GM23248 (cell line): Measurements from ENCODE around the gene SON. TPM values are rescaled to one million over a fixed set of nuclear protein-coding genes. Genes with fewer than 3 reads are reported as not detected.

Experiments
- DNase-seq: peaks from one replicate; pipeline ENCODE4 v3.0.0-alpha.2; 2015
- H2AFZ ChIP-seq: fragments of 200-600 bp; sonication (generic); 2 replicates; pipeline ENCODE4 v1.6.1; 2016; ENCODE audit warnings: antibody characterized with exemption
- H3F3A ChIP-seq: fragments of 200-600 bp; sonication (generic); 2 replicates; pipeline ENCODE4 v1.6.1; 2016; ENCODE audit warnings: mild to moderate bottlenecking, antibody characterized with exemption, mixed run types; ENCODE audit not compliant: insufficient read depth
- H3K27ac ChIP-seq: fragments of 200-600 bp; sonication (generic); 2 replicates; pipeline ENCODE4 v1.5.1; 2016; ENCODE audit warnings: mild to moderate bottlenecking
- H3K27me3 ChIP-seq: fragments of 200-600 bp; sonication (generic); replicated peaks from 2 replicates; pipeline ENCODE4 v1.6.1; 2016; ENCODE audit warnings: mild to moderate bottlenecking; ENCODE audit not compliant: insufficient read depth
- H3K36me3 ChIP-seq: fragments of 200-600 bp; sonication (generic); 2 replicates; pipeline ENCODE4 v1.6.1; 2016; ENCODE audit warnings: low read depth, mild to moderate bottlenecking
- H3K4me1 ChIP-seq: fragments of 200-600 bp; sonication (generic); 2 replicates; pipeline ENCODE4 v1.6.1; 2016; ENCODE audit warnings: mild to moderate bottlenecking; ENCODE audit not compliant: insufficient read depth
- H3K4me2 ChIP-seq: fragments of 200-600 bp; sonication (generic); one replicate; pipeline ENCODE4 v1.6.1; 2016; ENCODE audit warnings: mild to moderate bottlenecking; ENCODE audit not compliant: unreplicated experiment
- H3K4me3 ChIP-seq: fragments of 200-600 bp; sonication (generic); 2 replicates; pipeline ENCODE4 v1.5.1; 2016; ENCODE audit warnings: mild to moderate bottlenecking
- H3K79me2 ChIP-seq: fragments of 200-600 bp; sonication (generic); 2 replicates; pipeline ENCODE4 v1.6.1; 2016; ENCODE audit warnings: mild to moderate bottlenecking; ENCODE audit not compliant: insufficient read depth
- H3K9ac ChIP-seq: fragments of 200-600 bp; sonication (generic); 2 replicates; pipeline ENCODE4 v1.6.1; 2016; ENCODE audit warnings: mild to moderate bottlenecking
- H3K9me2 ChIP-seq: fragments of 200-600 bp; sonication (generic); 2 replicates; pipeline ENCODE4 v1.6.1; 2016; ENCODE audit warnings: mixed run types, mild to moderate bottlenecking, moderate library complexity; ENCODE audit not compliant: insufficient read depth
- H3K9me3 ChIP-seq: fragments of 200-600 bp; sonication (generic); one replicate; pipeline ENCODE4 v1.6.1; 2017; ENCODE audit warnings: low read depth
- H4K20me1 ChIP-seq: fragments of 200-600 bp; sonication (generic); 2 replicates; pipeline ENCODE4 v1.6.0; 2016; ENCODE audit not compliant: insufficient read depth
- EZH2 ChIP-seq: fragments of 200-600 bp; sonication (generic); IDR thresholded peaks from 2 replicates; pipeline ENCODE4 v1.6.1; 2018; ENCODE audit warnings: antibody characterized with exemption, mild to moderate bottlenecking; ENCODE audit not compliant: insufficient read depth, poor library complexity, severe bottlenecking
- EZH2phosphoT487 ChIP-seq: fragments of 200-600 bp; sonication (generic); IDR thresholded peaks from 2 replicates; pipeline ENCODE4 v1.6.1; 2018; ENCODE audit warnings: antibody characterized with exemption, moderate library complexity, mild to moderate bottlenecking, low read depth; ENCODE audit not compliant: insufficient read depth
- WGBS, 2 experiments: methylation state at CpG; one replicate each; pipeline ENCODE4 v1.1.6; 2015 to 2017; ENCODE audit warnings: low lambda C conversion rate in 2 of 2, low coverage in 1 of 2; ENCODE audit errors: missing lambda C conversion rate in 2 of 2; 5-methylcytosine and 5-hydroxymethylcytosine counted together
- in situ Hi-C: fragments of 300-500 bp; cut with MboI; formaldehyde crosslinking; loops from 2 replicates; pipeline ENCODE4 v1.15.0; 2020
- polyA plus RNA-seq: library from polyadenylated mRNA; unstranded; fragments of >200 nt; fragmentation: Nextera tagmentation; extraction: Ambion mirVana; gene quantifications from 2 replicates; pipeline ENCODE4 v1.2.1, GENCODE V29; 2016
- total RNA-seq: library from RNA; depleted of rRNA; stranded (reverse); fragments of >200 nt; shearing (Covaris generic); gene quantifications from 2 replicates; pipeline ENCODE4 v1.2.3, GENCODE V29; 2014

SON gene
- total and polyA plus RNA-seq, 2 experiments from 2014 or later = 106 to 336 TPM

- H3K36me3 ChIP-seq = peaks cover 23% of the 10 kb centered on the region
- H3K79me2 ChIP-seq = peaks cover 90% of the 10 kb centered on the region
- no peaks in the 10 kb centered on the region for H3K9me2 ChIP-seq
- peak overlapping the region; percentile 99 for H3K27ac ChIP-seq
- 63 to 64% methylated on average over 19 of the region's 19 CpGs for WGBS, 2 experiments
- H3K4me1 ChIP-seq = peaks cover 28% of the 10 kb centered on the region
- peak overlapping the region; percentile 80 for H3K4me2 ChIP-seq
- TF ChIP-seq EZH2 = no peak
- no peak for TF ChIP-seq EZH2phosphoT487
- peak; percentile 36 for DNase-seq
- no peaks in the 10 kb centered on the region for H3K9me3 ChIP-seq
- peak overlapping the region; percentile 78 for H2AFZ ChIP-seq
- in situ Hi-C loops = no loop called here
- no peaks in the 10 kb centered on the region for H3K27me3 ChIP-seq
- peaks cover 23% of the 10 kb centered on the region for H4K20me1 ChIP-seq
- H3K9ac ChIP-seq = peak overlapping the region; percentile 97
- peak overlapping the region; percentile 97 for H3K4me3 ChIP-seq
- H3F3A ChIP-seq = peaks cover 15% of the 10 kb centered on the region; the same call in 1 of the 2 replicates
Measured at GRCh38 chr21:33541105-33541711, 1.6 kb upstream of the SON start.

- peak within 1 kb of the TSS; percentile 78 for H2AFZ ChIP-seq
- peak within 1 kb of the TSS; percentile 97 for H3K4me3 ChIP-seq
- TF ChIP-seq EZH2phosphoT487 (no peak), EZH2 (no peak)
- peak; percentile 92 for DNase-seq
- in situ Hi-C loops = no loop called here
- H3K9ac ChIP-seq = peak within 1 kb of the TSS; percentile 97
- H3K4me1 ChIP-seq = peaks cover 30% of the 10 kb centered on the region
- H3K27me3 ChIP-seq = no peaks in the 10 kb centered on the region
- H3K27ac ChIP-seq = peak within 1 kb of the TSS; percentile 99
- H3K79me2 ChIP-seq = peaks cover 90% of the 10 kb centered on the region
- H4K20me1 ChIP-seq = peaks cover 26% of the 10 kb centered on the region
- 1% methylated on average over 54 to 56 of the region's 56 CpGs for WGBS, 2 experiments
- H3K36me3 ChIP-seq = peaks cover 23% of the 10 kb centered on the region
- H3K9me2 ChIP-seq = no peaks in the 10 kb centered on the region
- H3K9me3 ChIP-seq = no peaks in the 10 kb centered on the region
- peak within 1 kb of the TSS; percentile 98 for H3K4me2 ChIP-seq
- H3F3A ChIP-seq = peaks cover 15% of the 10 kb centered on the region; the same call in 1 of the 2 replicates
Measured at GRCh38 chr21:33541756-33542639, 840 bp upstream of the SON start, which contains the start of gene GART. Gene GART (minus strand): TSS chr21:33542117. CDS start chr21:33539315, 2,802 bp downstream.

GRCh38 chr21:33543505-33544129 lies 779 bp downstream of the SON start:
- H3K27ac ChIP-seq = peak overlapping the region; percentile 99
- TF ChIP-seq EZH2phosphoT487 (no peak), EZH2 (no peak)
- H3K79me2 ChIP-seq = peaks cover 90% of the 10 kb centered on the region
- in situ Hi-C loops = no loop called here
- 1% methylated on average over 26 of the region's 26 CpGs for WGBS, 2 experiments
- peak overlapping the region; percentile 97 for H3K4me3 ChIP-seq
- H3K4me1 ChIP-seq = peaks cover 30% of the 10 kb centered on the region
- H3K4me2 ChIP-seq = peak overlapping the region; percentile 98
- H4K20me1 ChIP-seq = peaks cover 30% of the 10 kb centered on the region
- H3K9me2 ChIP-seq = no peaks in the 10 kb centered on the region
- no peaks in the 10 kb centered on the region for H3K27me3 ChIP-seq
- 0 out of 2 replicates have a peak overlapping the region, but pooled peaks have one; percentile 27 for H2AFZ ChIP-seq
- peak; percentile 80 for DNase-seq
- H3K36me3 ChIP-seq = peaks cover 23% of the 10 kb centered on the region
- H3F3A ChIP-seq = peaks cover 15% of the 10 kb centered on the region; the same call in 1 of the 2 replicates
- H3K9me3 ChIP-seq = no peaks in the 10 kb centered on the region
- H3K9ac ChIP-seq = peak overlapping the region; percentile 97

GRCh38 chr21:33544451-33545195 lies 1.8 kb downstream of the SON start:
- peak; percentile 22 for DNase-seq
- TF ChIP-seq EZH2 (no peak), EZH2phosphoT487 (no peak)
- Histone ChIP-seq H3K27me3 (no peaks in the 10 kb centered on the region), H3F3A (peaks cover 15% of the 10 kb centered on the region; the same call in 1 of the 2 replicates), H3K9me3 (no peaks in the 10 kb centered on the region), H3K9ac (peak overlapping the region; percentile 97), H2AFZ (no peak overlapping the region), H3K27ac (peak overlapping the region; percentile 99; the same call in 1 of the 2 replicates), H3K4me2 (peak overlapping the region; percentile 98), H3K9me2 (no peaks in the 10 kb centered on the region), H3K36me3 (peaks cover 32% of the 10 kb centered on the region), H3K4me1 (peaks cover 30% of the 10 kb centered on the region), H4K20me1 (peaks cover 30% of the 10 kb centered on the region), H3K79me2 (peaks cover 90% of the 10 kb centered on the region), H3K4me3 (peak overlapping the region; percentile 97)
- WGBS, 2 experiments = 1% methylated on average over 8 of the region's 8 CpGs
- in situ Hi-C loops = no loop called here
